K562 (cell line): Measurements from ENCODE around the gene TLCD4.
"Not testable (repeated sequence)": the region's sequence is repeated elsewhere in the genome, so short reads cannot be mapped to it uniquely, and the experiment has no call there.

Experiments used
- CTCF ChIP-seq, 3 experiments: IDR thresholded peaks in 2 of 3; conservative IDR thresholded peaks in 1 of 3; 2 replicates each; pipeline ENCODE4 v1.5.1; 2011 to 2012; ENCODE audit warnings: low read length in 3 of 3, mild to moderate bottlenecking in 3 of 3, control low read depth in 2 of 3, improper control_type of control experiment in 1 of 3, inconsistent platforms in 1 of 3, low read depth in 1 of 3, mixed read lengths in 1 of 3, moderate library complexity in 1 of 3; ENCODE audit not compliant: insufficient read depth in 2 of 3
- FOXJ3 ChIP-seq: sonication (generic); formaldehyde crosslinking; IDR thresholded peaks from 2 replicates; pipeline ENCODE4 v1.4.0; 2020; ENCODE audit warnings: mild to moderate bottlenecking, missing genetic modification reagents
- FOXP4 ChIP-seq: sonication (generic); formaldehyde crosslinking; IDR thresholded peaks from 2 replicates; pipeline ENCODE4 v1.8.0; 2022; ENCODE audit warnings: mild to moderate bottlenecking, missing genetic modification reagents, borderline replicate concordance
- MAX ChIP-seq: sonication (generic); formaldehyde crosslinking; IDR thresholded peaks from 2 replicates; pipeline ENCODE4 v1.9.0; 2022; ENCODE audit warnings: mild to moderate bottlenecking, missing genetic modification reagents

- not testable (repeated sequence) for TF ChIP-seq MAX (CRISPR knock-in tag); FOXJ3 (CRISPR knock-in tag); FOXP4 (CRISPR knock-in tag); CTCF (IDR thresholded peaks at IDR 0.05 in 2 of 3, conservative IDR thresholded peaks at IDR 0.05 in 1 of 3; ENCODE audit: insufficient read depth in 2 of 3, low read depth in 1 of 3, low read length in 3 of 3)
Observed at GRCh38 chr1:95165569-95165968, 48.4 kb downstream of the TLCD4 start.
